Common myeloid progenitor, CD34-positive (primary cell): ENCODE measurements around the gene CFAP298.

ENCODE experiments used
- CTCF ChIA-PET: fragments of 350-600 bp; sonication (Branson Sonifier 250); formaldehyde crosslinking; loops from one replicate; lab custom pipeline; 2021; ENCODE audit warnings: antibody characterized with exemption; lab: Charles Lee
- POLR2A ChIA-PET: fragments of 350-600 bp; sonication (Branson Sonifier 250); formaldehyde crosslinking; loops from one replicate; lab custom pipeline; 2021; ENCODE audit warnings: antibody characterized with exemption; lab: Charles Lee
- DNase-seq, 3 donors: peaks; one replicate each; pipeline versions ENCODE4 v3.0.0 to v3.0.0-alpha.2; 2013
- H3K27ac ChIP-seq, 2 experiments: 1 replicate in 1 of 2; 2 replicates in 1 of 2; pipeline ENCODE4 v1.7.0; 2013; ENCODE audit warnings: inconsistent platforms in 2 of 2, low read length in 2 of 2, mild to moderate bottlenecking in 2 of 2, low read depth in 1 of 2, moderate library complexity in 1 of 2; ENCODE audit not compliant: severe bottlenecking in 2 of 2, insufficient read depth in 1 of 2, poor library complexity in 1 of 2
- H3K27me3 ChIP-seq, 5 experiments: replicated peaks in 2 of 5; 1 replicate in 3 of 5; 2 replicates in 2 of 5; pipeline versions ENCODE4 v1.6.1 to v1.7.0; 2013; ENCODE audit warnings: low read length in 4 of 5, mild to moderate bottlenecking in 2 of 5, moderate library complexity in 2 of 5, inconsistent platforms in 1 of 5; ENCODE audit not compliant: insufficient read depth in 5 of 5, control insufficient read depth in 4 of 5
- H3K36me3 ChIP-seq, 4 experiments: 1 replicate in 2 of 4; 2 replicates in 2 of 4; pipeline versions ENCODE4 v1.6.1 to v1.7.0; 2013; ENCODE audit warnings: low read length in 3 of 4, control low read depth in 1 of 4, mild to moderate bottlenecking in 1 of 4; ENCODE audit not compliant: control insufficient read depth in 4 of 4, insufficient read depth in 4 of 4
- H3K4me1 ChIP-seq, 4 experiments: 1 replicate in 3 of 4; 2 replicates in 1 of 4; pipeline versions ENCODE4 v1.6.1 to v1.7.1; 2013; ENCODE audit warnings: low read length in 3 of 4, mild to moderate bottlenecking in 3 of 4, control low read depth in 1 of 4, inconsistent platforms in 1 of 4, moderate library complexity in 1 of 4; ENCODE audit not compliant: control insufficient read depth in 4 of 4, insufficient read depth in 4 of 4; ENCODE audit errors: control extremely low read depth in 1 of 4
- H3K4me3 ChIP-seq, 7 experiments: 1 replicate in 4 of 7; 2 replicates in 3 of 7; pipeline versions ENCODE4 v1.5.1 to v1.7.0; 2013; ENCODE audit warnings: mild to moderate bottlenecking in 7 of 7, low read length in 6 of 7, moderate library complexity in 6 of 7, inconsistent platforms in 2 of 7, low read depth in 2 of 7, control low read depth in 1 of 7; ENCODE audit not compliant: insufficient read depth in 4 of 7, control insufficient read depth in 1 of 7; ENCODE audit errors: extremely low read depth in 1 of 7
- H3K9me3 ChIP-seq, 5 experiments: 1 replicate in 4 of 5; 2 replicates in 1 of 5; pipeline versions ENCODE4 v1.6.1 to v1.7.1; 2013; ENCODE audit warnings: low read length in 4 of 5, mild to moderate bottlenecking in 2 of 5, inconsistent platforms in 1 of 5, low read depth in 1 of 5, moderate library complexity in 1 of 5; ENCODE audit not compliant: control insufficient read depth in 4 of 5, insufficient read depth in 2 of 5; ENCODE audit errors: control extremely low read depth in 1 of 5
- WGBS: methylation state at CpG from one replicate; pipeline ENCODE4 v1.1.5; 2013; ENCODE audit not compliant: insufficient coverage; 5-methylcytosine and 5-hydroxymethylcytosine counted together

The CFAP298 gene

GRCh38 chr21:32587120-32587519 lies 25.1 kb downstream of the CFAP298 start:
- CTCF ChIA-PET: interaction anchor here (0.9 to 2.4 kb wide), 4 partner anchors 9 to 185 kb away, joined by 3 to 8 read pairs (median 3); no protein-coding TSS in a partner anchor
- Histone ChIP-seq H3K9me3 (no peaks in the 10 kb centered on the region), H3K27ac (no peak overlapping the region), H3K27me3 (no peaks in the 10 kb centered on the region), H3K4me1 (no peaks in the 10 kb centered on the region), H3K4me3 (no peak overlapping the region), H3K36me3 (no peaks in the 10 kb centered on the region)
- DNase-seq: no peak
- WGBS: 98% methylated on average over 9 of the region's 13 CpGs
- POLR2A ChIA-PET: no interaction called here

- H3K4me1 ChIP-seq: no peaks in the 10 kb centered on the region
- ChIA-PET POLR2A (no interaction called here), CTCF (interaction anchor here (1.1 kb wide), 1 partner anchor 15 kb away, joined by 4 read pairs; no protein-coding TSS in a partner anchor)
- no peak overlapping the region for H3K4me3 ChIP-seq
- 87% methylated on average over 9 of the region's 9 CpGs for WGBS
- H3K27ac ChIP-seq: no peak overlapping the region
- H3K36me3 ChIP-seq: no peaks in the 10 kb centered on the region
- no peaks in the 10 kb centered on the region for H3K9me3 ChIP-seq
- no peaks in the 10 kb centered on the region for H3K27me3 ChIP-seq
- DNase-seq: peak in 2 of 3 donors; percentile 15 to 51
Observed at GRCh38 chr21:32585970-32586369, 26.2 kb downstream of the CFAP298 start.

- CTCF ChIA-PET: interaction anchor here (1.1 kb wide), 1 partner anchor 15 kb away, joined by 4 read pairs; no protein-coding TSS in a partner anchor
- H3K9me3 ChIP-seq: no peaks in the 10 kb centered on the region
- POLR2A ChIA-PET: no interaction called here
- WGBS: 91% methylated on average over 15 of the region's 17 CpGs
- H3K27ac ChIP-seq: no peak within 1 kb of the TSS
- H3K4me1 ChIP-seq: no peaks in the 10 kb centered on the region
- no peaks in the 10 kb centered on the region for H3K27me3 ChIP-seq
- DNase-seq: no peak
- H3K4me3 ChIP-seq: peak within 1 kb of the TSS in 1 of 7 experiments; percentile 3
- H3K36me3 ChIP-seq: no peaks in the 10 kb centered on the region
Observed at GRCh38 chr21:32585042-32585710, 27.0 kb downstream of the CFAP298 start, which contains the start of gene TCP10L. Gene TCP10L (minus strand): TSS chr21:32585523. CDS start chr21:32584304, 1,219 bp downstream.

- 94% methylated on average over 3 of the region's 8 CpGs for WGBS
- no peak for DNase-seq
- Histone ChIP-seq H3K4me3 (no peak overlapping the region), H3K9me3 (no peaks in the 10 kb centered on the region), H3K4me1 (no peaks in the 10 kb centered on the region), H3K27me3 (no peaks in the 10 kb centered on the region), H3K36me3 (no peaks in the 10 kb centered on the region), H3K27ac (no peak overlapping the region)
- CTCF ChIA-PET: no interaction called here
- POLR2A ChIA-PET: no interaction called here
Observed at GRCh38 chr21:32584472-32584871, 27.7 kb downstream of the CFAP298 start.

- H3K36me3 ChIP-seq: no peaks in the 10 kb centered on the region
- peaks cover 0 to 3% (median 0%) of the 10 kb centered on the region in 5 experiments for H3K27me3 ChIP-seq
- no peaks in the 10 kb centered on the region for H3K9me3 ChIP-seq
- CTCF ChIA-PET: interaction anchor here (1.1 to 1.3 kb wide), 2 partner anchors 10 to 181 kb away, joined by 3 to 4 read pairs; no protein-coding TSS in a partner anchor
- no peak for DNase-seq
- no peak overlapping the region for H3K4me3 ChIP-seq
- POLR2A ChIA-PET: no interaction called here
- H3K27ac ChIP-seq: no peak overlapping the region
- H3K4me1 ChIP-seq: no peaks in the 10 kb centered on the region
- WGBS: 94% methylated on average over 10 of the region's 13 CpGs
Observed at GRCh38 chr21:32581732-32582131, 30.4 kb downstream of the CFAP298 start.

GRCh38 chr21:32580949-32581348 lies 31.2 kb downstream of the CFAP298 start:
- Histone ChIP-seq H3K36me3 (no peaks in the 10 kb centered on the region), H3K27ac (no peak overlapping the region), H3K4me1 (no peaks in the 10 kb centered on the region), H3K9me3 (no peaks in the 10 kb centered on the region), H3K4me3 (no peak overlapping the region), H3K27me3 (peaks cover 0 to 3% (median 0%) of the 10 kb centered on the region in 5 experiments)
- ChIA-PET CTCF (interaction anchor here (1.1 kb wide), 1 partner anchor 9 kb away, joined by 4 read pairs; no protein-coding TSS in a partner anchor), POLR2A (no interaction called here)
- 88% methylated on average over 8 of the region's 13 CpGs for WGBS
- no peak for DNase-seq

- Histone ChIP-seq H3K27me3 (peaks cover 0 to 3% (median 0%) of the 10 kb centered on the region in 5 experiments), H3K4me3 (no peak overlapping the region), H3K27ac (no peak overlapping the region), H3K9me3 (no peaks in the 10 kb centered on the region), H3K36me3 (no peaks in the 10 kb centered on the region), H3K4me1 (no peaks in the 10 kb centered on the region)
- POLR2A ChIA-PET: no interaction called here
- peak in 2 of 3 donors; percentile 14 to 17 for DNase-seq
- WGBS: 81% methylated on average over 10 of the region's 15 CpGs
- CTCF ChIA-PET: interaction anchor here (0.6 to 2.2 kb wide), 5 partner anchors 8 to 925 kb away, joined by 3 to 7 read pairs (median 3); no protein-coding TSS in a partner anchor
Observed at GRCh38 chr21:32578107-32578691, 34.0 kb downstream of the CFAP298 start.
